HG03439 (cell line): ENCODE data around the gene CCDC197.

Source experiments
- ATAC-seq: cut with Tn5 transposase; IDR thresholded peaks from one replicate; pipeline ENCODE4 v1.9.1; 2021; ENCODE audit warnings: mild to moderate bottlenecking, moderate library complexity; ENCODE audit not compliant: unreplicated experiment

CCDC197 gene

GRCh38 chr14:93976477-93977057 is 20.5 kb upstream of the CCDC197 start, which contains the start of gene ASB2:
TSS of gene ASB2 (minus strand) at chr14:93976570. CDS start at chr14:93964539, 12,031 bp downstream.
- ATAC-seq: peak; percentile 7

DNA sequence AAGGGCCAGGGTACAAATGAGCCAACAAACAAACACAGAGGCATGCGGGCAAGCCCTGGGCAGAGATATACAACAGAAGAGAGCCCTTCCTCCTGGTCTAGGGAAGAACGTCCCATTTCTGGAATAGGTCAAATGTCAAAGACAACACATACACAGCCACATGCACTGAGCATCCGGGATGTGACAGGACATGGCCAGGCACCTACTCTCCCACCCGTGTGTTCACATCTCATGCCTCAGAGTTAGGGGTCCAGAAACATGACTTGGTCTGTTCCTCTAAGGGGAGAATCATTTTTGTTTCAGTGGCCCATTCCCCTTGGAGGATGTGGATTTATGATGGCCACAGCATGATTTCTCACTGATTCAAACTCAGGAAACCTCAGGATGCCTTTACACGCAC is 19.9 kb upstream of the CCDC197 start:
- no peak for ATAC-seq

DNA sequence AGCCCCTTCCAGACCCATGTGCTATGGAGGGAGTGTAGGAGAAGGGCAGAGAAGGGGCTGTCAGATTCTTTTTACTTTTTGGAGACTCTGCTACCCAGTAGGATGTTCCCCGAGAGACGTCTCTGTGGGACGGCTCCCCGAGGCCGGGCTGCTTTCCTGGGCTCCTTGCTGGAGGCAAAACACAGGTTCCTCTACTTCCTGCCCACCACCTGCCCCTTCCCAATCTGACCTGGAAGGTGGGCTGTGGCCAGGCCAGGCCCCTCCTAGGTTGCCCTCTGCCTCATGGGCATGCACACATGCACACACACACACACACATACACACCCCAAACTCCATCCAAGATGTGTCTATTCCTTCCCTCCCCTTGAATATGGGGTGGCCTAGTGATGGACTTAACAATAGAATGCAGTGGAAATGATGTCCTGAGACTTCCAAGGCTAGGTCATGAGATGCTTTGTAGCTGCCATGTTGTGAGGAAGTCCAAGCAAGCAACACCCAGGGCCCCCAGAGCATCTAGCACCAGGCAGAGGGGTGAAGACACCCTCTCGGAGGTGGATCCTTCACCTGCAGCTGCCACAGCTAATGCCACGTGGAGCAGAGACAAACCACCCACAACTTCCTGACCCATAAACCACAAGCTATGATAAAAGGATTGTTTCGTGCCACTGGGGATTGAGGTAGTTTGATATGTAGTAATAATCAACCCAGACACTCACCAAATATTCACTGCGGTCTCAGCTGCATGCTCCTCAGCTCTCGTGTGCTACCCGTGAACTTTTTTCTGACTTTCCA is 19.1 kb upstream of the CCDC197 start:
- peak; percentile 48 for ATAC-seq

DNA sequence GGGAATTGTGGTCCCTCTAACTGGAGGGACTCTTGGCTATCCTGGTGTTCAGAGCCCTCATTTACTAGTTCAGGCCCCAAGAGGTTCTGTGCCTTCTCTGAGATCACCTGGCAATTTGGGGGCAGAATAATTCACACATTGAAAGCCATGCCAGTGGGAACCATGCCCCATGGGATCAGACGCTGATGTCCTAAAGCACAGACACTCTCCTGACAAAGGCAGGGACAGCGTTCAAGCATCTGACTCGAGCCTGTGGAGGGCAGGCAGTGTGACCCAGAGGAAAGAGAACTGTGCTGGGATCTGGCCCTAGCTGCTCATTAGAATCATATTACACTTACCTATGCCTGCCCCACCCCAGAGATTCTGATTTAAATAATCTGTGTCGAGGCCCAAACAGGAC is 18.4 kb upstream of the CCDC197 start:
- ATAC-seq: no peak

GRCh38 chr14:93980456-93981201 is 16.5 kb upstream of the CCDC197 start:
- no peak for ATAC-seq

DNA sequence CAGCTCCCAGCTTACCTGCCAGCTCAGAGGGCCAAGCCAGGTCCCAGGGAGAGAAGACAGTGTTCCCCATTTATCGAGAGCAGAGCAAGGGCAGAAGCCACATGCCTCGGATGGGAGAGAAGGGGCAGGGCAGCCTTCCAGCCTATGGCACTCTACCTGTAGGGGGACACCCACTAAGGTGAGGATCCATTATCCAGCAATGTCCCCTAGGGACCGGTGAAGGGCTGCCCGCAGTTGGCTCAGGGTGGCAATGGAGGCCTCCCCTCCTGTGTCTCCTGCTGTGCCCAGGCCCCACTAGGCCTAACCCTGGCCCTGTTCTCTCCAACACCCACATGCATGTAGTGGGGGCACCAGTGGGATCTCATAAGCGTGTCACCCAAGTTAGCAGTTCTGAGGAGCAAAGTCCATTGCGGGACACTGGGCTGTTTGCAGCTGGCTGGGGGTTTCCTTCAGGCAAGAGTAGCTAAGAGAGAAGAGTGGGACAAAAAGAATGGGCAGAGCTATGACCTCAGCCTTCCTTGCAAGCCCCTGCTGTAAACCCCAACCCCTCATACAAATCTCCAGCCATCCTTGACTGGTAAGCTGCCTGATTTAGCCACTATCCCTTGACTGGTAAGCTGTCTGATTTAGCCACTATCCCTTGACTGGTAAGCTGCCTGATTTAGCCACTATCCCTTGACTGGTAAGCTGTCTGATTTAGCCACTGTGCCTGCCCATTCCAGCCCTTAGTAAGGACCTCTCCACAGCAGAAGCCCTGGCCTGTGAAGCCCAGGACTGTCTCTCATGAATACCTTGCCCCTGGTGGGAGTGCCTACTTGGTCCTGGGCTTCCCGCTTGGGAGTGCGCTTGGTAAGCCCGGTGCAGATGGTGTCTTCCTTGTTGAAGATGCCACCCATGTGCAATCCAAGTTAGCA is 15.5 kb upstream of the CCDC197 start:
- no peak for ATAC-seq

GRCh38 chr14:93982230-93983007 is 14.7 kb upstream of the CCDC197 start:
- no peak for ATAC-seq

DNA sequence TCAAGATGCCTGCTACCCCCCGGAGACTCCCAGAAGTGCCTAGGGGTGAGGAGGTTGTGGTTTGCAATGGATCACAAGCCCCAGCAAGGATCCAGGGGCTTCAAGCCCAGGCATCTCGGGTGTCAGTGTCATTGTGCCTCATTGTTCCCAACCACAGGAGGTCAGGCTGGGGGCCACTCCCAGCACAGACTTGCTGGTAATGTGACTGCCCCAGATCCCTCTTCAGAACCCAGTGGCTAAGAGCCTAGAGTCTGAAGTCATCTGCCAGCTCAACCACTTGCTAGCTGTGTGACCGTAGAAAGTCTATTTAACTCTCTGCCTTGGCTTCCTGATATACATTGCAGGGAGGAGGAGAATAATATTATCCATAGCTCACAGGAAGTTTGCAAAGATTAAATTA is 13.0 kb upstream of the CCDC197 start:
- no peak for ATAC-seq

- ATAC-seq: no peak
These were observed 12.1 kb upstream of the CCDC197 start for GRCh38 chr14:93984987-93985410.

GRCh38 chr14:93986955-93987354 is 10.1 kb upstream of the CCDC197 start:
- ATAC-seq: no peak

- no peak for ATAC-seq
These were observed 9.7 kb upstream of the CCDC197 start for GRCh38 chr14:93987376-93987775.

- ATAC-seq: no peak
These were observed 9.2 kb upstream of the CCDC197 start for GRCh38 chr14:93987815-93988476.

- no peak for ATAC-seq
These were observed 7.2 kb upstream of the CCDC197 start for GRCh38 chr14:93989939-93990338.

GRCh38 chr14:93991212-93991611 is 5.9 kb upstream of the CCDC197 start:
- ATAC-seq: no peak

DNA sequence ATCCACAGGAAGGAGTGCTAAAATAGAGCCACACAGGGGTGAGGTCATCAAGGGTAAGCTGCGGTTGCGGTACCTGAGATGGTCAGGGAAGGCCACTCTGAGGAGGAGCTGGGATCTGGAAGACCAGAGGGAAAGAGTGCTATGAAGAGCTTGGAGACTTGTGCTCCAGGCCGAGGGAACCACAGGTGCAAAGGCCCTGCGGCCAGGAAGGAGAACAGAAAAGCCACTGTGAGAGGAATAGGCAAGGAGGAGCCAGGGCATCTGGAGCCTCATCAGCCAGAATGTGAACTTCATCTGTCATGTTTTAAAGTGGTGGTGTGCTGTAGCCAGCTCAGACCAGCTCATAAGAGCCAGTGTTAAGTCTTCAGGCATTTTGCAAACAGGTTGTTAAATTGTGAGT is 5.5 kb upstream of the CCDC197 start:
- ATAC-seq: no peak

DNA sequence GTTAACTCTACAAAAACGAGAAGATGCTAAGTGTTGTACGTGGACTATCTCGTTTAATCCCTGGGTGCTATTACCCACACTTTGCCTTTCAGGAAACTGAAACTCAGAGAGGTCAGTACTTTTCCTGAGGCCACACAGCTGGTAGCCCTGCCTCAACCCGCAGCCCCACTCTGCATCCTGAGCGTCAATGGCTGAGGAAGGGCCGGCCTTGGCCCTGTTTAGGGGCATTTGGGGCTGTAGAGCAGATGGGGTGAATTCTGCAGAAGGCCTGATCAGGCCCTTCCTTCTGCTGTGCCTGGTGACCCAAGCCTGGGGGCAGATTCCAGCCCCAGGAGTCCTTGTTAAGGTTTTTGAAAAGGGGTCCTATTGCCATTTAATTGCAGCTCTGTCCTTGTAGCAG is 3.7 kb upstream of the CCDC197 start:
- ATAC-seq: no peak

DNA sequence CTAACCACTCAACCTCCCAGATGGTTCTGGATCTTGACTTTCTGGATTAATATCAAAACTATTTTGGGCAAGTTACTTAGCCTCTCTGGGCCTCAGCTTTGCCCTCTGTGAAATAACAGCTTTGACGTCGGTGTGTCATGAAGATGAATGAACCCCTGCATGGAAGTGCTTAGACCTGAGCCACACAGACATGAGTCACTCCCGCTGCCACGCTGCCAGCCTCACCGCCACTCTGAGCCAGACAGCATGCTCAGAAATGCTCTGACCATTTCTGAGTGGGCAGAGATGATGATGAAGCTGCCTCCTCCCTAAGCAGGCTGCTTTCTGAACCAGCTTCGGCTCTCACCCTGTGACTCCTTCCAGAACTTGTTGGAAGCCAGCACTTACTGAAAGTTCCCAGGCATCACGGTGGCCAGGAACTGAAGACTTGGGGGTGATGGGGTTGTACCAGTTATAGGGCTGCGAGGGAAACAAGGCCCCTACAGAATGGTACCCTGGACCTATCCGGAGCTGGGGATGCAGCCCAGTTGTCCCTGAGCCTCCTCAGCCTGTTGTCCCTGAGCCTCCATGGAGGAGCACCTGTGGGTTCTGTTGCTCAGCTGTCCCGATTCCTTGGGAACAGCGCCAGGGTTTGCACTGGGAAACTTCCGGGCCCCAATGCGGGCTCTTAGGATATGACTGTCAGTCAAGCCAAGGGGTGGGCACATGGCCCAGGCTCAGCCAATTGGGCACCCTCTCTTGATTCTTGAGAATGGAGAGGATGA is 2.0 kb upstream of the CCDC197 start:
- no peak for ATAC-seq

GRCh38 chr14:93996130-93996695 is 888 bp upstream of the CCDC197 start:
- ATAC-seq: no peak
